Amniotic stem cell (primary cell): ENCODE data around the gene PDE9A.

Experiments
- DNase-seq: peaks from one replicate; lab custom pipeline; 2025; lab: John Stamatoyannopoulos, UW

Gene PDE9A

GRCh38 chr21:42672699-42673458 lies 19.5 kb downstream of the PDE9A start:
- peak; percentile 67 for DNase-seq

DNA sequence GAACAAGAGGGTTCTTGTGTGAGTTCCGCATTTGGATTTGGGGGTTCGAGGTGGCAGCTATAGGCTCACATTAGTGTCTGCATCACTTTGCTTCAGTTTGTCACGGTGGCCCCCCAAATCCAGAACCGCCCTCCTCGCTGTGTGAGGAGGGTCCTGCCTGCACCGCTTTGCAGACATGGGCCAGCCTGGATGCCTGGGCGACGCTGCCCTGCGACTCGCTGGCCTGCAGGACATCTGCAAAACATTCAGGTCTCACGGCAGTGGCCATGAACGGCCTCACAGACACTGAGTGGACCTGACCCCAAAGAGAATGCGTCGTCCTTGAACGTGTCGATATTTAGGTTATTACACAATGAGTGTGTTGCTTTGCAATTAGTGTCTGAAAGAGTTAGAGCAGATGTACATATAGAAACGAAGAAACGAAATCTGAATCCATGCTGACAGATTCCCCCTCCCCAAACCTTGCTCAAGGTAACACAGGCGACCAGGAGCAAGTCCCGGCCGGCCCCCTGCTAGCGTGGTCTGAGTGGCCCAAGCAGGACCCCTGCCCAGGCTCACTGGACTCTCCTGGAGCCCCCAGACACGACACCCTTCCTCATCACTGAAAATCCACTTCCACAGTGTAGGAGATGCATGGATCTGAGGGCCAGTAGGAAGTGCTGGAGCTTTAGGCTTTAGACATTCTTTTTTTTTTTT lies 20.4 kb downstream of the PDE9A start:
- DNase-seq = no peak

- DNase-seq = no peak
These were observed 21.0 kb downstream of the PDE9A start for GRCh38 chr21:42674351-42674940.

- DNase-seq = no peak
These were observed 22.0 kb downstream of the PDE9A start for GRCh38 chr21:42675403-42675802.

- DNase-seq = no peak
These were observed 23.4 kb downstream of the PDE9A start for GRCh38 chr21:42676808-42677207.

DNA sequence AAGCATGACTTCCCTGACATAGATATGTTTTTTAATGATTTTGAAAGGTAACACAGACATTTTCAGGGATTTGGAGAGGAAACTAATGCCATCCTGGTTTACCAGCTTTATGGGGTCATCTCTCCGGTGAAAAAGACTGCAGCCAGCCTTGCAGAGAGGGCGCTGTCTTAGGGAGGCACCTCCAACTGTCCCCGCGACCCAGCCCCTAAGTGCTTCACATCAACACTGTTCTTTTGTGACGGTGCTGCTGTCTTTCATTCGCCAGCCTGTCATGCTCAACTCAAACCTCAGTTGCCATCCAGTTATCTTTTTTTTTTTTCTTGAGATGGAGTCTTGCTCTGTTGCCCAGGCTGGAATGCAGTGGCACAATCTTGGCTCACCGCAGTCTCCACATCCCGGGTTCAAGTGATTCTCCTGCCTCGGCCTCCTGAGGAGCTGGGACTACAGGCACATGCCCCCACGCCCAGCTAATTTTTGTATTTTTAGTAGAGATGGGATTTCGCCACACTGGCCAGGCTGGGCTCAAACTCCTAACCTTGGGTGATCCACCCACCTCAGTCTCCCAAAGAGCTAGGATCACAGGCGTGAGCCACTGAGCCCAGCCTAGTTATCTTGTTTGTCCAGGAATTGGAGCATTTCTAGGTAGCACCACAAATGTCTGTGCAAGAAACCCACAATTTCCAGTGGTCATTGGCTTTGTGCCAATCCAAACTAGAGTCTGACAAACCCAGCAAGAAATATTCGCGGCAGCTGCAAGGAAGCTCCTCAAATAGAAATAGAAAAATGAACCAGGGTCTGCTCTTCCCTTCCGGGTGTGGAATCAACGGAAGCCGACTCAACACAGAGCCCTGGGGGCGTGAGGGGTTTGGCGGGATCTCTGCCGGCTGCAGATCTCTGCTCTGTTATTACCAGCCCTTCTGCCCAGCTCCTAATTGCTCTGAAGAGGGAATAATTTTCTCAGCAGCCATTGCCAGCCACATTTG lies 24.2 kb downstream of the PDE9A start:
- DNase-seq = no peak

DNA sequence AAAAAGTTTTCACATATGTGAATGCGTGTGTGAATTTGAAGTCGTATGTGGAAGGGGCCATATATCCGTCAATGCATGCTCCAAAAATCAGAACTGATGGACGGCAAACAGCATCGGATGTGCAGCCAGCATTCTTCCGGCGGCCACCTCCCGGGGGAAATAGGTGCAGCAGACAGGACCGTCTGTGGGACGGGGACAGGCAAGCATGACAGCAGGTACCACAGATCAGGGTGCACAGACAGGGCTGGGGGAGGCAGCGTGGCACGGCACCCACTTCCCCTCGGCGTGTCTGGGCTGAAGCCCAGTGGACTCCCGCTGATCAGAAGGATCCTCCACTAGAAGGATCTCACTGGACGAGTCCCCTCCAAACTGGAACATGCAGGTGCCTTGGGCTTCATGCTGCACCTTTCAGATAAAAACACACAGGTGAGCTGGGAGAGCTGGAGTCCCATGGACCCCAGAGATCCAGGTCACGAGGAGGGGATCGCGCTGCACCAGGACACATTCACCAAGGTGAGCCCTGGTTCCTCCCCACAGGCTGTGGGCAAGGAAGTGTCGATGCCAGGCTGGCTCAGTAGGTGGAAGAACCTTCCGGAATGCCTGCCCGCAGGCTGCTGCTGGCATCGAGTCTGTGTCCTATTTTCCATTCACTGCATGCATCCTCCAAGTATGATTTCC lies 25.3 kb downstream of the PDE9A start:
- DNase-seq = no peak

GRCh38 chr21:42679319-42680057 lies 26.1 kb downstream of the PDE9A start:
- DNase-seq = no peak

DNA sequence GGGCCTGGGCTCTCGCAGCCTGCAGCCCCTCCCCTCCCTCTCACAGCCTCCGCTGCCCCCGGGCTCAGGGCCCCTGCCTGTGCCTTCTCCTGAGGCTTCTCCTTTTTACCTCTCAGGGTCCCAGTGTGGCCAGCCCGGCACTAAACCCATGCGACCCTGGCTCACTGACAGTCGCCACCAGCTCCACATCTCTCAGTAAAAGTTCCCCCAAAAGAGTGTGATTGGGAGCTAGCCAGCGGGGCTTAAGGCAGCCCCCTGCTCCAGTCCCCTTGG lies 26.6 kb downstream of the PDE9A start:
- no peak for DNase-seq

DNA sequence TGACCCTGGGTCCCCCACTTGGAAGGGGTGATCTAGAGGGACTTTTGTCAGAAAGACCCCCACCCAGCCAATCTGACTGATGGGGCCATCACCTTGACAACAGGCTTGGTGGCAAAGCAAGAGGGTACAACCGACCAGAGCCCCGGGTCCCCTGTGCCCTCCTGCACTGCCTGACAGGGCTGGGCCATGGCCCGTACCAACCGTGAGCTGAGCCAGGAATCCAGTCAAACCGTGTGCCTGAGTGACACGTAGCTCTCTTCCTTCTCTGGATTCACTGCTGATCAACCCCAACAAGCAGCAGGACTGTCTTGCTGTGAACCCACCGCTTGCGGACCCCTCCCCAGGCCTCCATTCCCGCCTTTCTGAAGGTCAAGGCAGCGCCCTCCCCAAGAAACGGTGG lies 27.0 kb downstream of the PDE9A start:
- DNase-seq = no peak

- no peak for DNase-seq
These were observed 28.1 kb downstream of the PDE9A start for GRCh38 chr21:42681296-42682206.

DNA sequence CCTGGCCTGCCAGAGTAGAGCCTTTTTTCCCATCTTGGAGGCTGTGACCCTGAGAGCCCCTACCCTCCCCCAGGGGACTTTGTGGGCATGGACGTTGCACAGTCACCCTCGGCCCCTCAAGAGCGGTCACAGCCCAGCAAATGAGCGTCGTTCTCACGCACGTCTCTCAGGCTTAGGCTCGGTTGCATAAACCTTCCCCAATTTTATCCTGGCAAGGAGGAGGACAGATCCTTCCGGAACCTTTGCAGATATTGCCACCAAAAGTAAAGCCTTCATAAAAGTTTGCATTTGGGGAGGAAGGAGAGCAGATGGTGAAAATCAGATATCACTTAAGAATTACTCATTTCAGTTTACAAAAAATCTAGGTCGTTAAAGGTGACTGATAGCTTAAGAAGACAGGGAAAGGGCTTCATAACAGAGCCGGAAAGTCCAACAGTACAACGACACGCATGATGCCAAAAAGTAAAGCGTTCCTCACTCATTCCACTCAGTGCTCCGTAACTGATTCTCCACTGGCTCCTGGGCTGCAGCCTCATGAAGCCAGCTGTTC lies 29.3 kb downstream of the PDE9A start:
- DNase-seq = no peak

GRCh38 chr21:42683371-42684108 lies 30.1 kb downstream of the PDE9A start:
- DNase-seq = no peak

DNA sequence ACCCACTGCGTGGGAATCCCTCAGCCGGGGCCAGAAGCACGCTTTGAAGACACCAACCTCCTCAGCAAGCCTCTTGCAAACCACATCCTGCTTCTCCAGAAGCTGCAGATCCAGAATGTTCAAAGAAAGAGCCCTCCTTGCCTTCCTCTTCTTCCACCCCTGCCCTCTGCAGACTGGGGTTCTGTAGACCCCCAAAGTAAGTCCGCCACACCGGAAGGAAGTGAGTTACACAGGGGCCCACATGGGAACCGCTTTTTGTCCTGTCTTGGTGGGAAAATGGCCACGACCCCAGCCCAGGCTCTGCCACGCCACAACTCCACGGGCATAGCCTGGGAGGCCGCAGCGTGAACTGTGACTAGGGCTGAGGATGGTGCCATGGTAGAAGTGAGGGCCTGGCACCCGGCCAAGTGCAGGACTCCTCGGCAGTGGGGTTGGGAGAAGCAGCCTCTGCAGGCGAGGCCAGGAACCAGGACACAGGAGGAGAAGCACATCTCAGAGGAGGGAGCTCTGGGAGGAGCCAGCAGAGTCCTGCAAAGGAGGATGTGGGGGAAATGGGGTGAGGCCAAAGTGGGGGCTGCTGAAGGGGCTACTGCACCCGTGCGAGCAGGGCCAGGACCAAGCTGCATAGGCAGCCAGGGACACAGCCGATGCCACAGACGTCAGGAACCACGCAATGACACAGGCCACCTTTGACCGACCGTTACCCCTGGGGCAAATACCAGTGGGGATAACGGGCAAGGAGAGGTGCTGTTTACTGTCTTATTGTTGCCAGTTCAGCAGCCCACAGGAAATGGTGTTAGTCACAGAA lies 30.9 kb downstream of the PDE9A start:
- DNase-seq = no peak

- no peak for DNase-seq
These were observed 31.6 kb downstream of the PDE9A start for GRCh38 chr21:42685036-42685435.

DNA sequence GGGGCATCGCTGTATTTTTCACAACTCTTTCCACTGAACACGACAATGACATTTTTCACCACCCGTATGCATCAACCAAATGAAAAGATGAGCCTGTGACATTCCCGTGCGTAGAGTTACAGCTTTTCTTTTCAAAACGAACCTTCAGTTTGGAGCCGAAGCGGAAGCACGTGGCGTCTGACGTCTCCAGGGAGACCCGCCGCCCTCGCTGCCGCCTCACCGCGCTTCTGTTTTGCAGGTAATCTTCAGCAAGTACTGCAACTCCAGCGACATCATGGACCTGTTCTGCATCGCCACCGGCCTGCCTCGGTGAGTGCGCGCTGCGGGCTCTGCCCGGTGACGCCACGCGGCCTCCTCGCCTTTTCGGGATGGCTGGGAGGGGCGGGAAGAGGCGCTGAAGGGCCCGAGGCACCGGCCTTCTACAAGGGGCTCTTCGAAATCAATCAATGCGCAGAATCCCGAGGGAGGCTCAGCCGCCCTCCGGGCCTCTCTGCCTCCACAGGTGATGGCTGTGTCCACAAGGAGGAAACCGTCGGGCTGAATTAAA lies 32.6 kb downstream of the PDE9A start:
- no peak for DNase-seq

GRCh38 chr21:42687796-42688195 lies 34.4 kb downstream of the PDE9A start:
- no peak for DNase-seq
